ENCODE measurements around the gene IGSF11.

DNA sequence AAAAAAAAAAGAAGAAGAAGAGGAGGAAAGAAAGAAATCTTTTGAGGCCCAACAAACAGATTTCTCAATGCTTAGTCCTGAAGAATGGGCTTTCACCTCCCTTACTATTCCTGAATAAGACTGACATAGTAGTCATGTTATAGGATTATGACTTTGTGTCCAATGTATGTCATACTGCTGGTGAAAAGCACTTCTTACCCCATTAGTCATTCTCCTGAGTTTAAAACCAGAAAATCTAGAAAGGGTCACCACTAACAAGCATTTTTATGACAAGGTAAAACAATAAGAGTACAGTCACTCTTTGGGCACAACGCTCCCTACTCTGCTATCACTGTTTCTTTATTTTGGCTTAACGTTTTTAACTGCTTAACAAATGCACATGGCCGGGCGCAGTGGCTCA is 88.2 kb downstream of the IGSF11 start:
- TF ChIP-seq, protein P1, sequence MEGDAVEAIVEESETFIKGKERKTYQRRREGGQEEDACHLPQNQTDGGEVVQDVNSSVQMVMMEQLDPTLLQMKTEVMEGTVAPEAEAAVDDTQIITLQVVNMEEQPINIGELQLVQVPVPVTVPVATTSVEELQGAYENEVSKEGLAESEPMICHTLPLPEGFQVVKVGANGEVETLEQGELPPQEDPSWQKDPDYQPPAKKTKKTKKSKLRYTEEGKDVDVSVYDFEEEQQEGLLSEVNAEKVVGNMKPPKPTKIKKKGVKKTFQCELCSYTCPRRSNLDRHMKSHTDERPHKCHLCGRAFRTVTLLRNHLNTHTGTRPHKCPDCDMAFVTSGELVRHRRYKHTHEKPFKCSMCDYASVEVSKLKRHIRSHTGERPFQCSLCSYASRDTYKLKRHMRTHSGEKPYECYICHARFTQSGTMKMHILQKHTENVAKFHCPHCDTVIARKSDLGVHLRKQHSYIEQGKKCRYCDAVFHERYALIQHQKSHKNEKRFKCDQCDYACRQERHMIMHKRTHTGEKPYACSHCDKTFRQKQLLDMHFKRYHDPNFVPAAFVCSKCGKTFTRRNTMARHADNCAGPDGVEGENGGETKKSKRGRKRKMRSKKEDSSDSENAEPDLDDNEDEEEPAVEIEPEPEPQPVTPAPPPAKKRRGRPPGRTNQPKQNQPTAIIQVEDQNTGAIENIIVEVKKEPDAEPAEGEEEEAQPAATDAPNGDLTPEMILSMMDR (IDR thresholded peaks at IDR 0.05), result no peak
- no peak for TF ChIP-seq POLR2A (IDR thresholded peaks at IDR 0.05)

Measured in vagina (tissue), 2 donors.